Astrocyte of the spinal cord (primary cell): ENCODE results near the gene NOTCH4.

Experiments used
- DNase-seq: peaks from one replicate; pipeline ENCODE4 v3.0.0; 2011; ENCODE audit warnings: low read depth, low spot score
- H3K4me3 ChIP-seq: 2 replicates; pipeline ENCODE4 v1.5.1; 2011; ENCODE audit warnings: low read depth, mild to moderate bottlenecking, low read length, moderate library complexity
- in situ Hi-C: cut with HindIII; loops from 2 replicates; pipeline ENCODE4 v1.10.0; 2017; ENCODE audit warnings: low sequenced_read_pairs
- TF ChIP-seq, protein P1 (sequence below): IDR thresholded peaks from 2 replicates; pipeline ENCODE4 v1.5.1; 2012; ENCODE audit warnings: low read depth, mild to moderate bottlenecking, low read length, inconsistent platforms

Gene NOTCH4

DNA sequence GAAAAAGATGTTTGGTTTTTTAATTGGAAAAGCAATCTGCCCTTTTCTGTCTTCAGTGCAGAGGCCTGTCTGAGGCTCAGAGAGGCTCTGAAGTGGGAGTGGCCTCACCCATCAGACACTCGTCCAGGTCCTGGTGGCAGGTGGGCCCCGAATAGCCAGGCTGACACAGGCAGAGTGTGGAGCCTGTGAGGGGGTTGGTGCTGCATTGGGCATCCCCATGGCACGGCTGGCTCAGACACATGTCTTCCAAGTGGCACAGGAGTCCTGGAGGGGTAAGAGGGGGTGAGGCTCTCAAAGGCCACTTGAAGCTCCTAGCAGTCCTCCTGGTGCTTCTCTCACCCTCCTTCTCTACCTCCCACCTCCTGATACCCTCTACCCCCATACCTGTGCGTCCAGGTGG, 3.8 kb downstream of the NOTCH4 start:
- in situ Hi-C loops = no loop called here
- no peak for DNase-seq
- TF ChIP-seq, protein P1, sequence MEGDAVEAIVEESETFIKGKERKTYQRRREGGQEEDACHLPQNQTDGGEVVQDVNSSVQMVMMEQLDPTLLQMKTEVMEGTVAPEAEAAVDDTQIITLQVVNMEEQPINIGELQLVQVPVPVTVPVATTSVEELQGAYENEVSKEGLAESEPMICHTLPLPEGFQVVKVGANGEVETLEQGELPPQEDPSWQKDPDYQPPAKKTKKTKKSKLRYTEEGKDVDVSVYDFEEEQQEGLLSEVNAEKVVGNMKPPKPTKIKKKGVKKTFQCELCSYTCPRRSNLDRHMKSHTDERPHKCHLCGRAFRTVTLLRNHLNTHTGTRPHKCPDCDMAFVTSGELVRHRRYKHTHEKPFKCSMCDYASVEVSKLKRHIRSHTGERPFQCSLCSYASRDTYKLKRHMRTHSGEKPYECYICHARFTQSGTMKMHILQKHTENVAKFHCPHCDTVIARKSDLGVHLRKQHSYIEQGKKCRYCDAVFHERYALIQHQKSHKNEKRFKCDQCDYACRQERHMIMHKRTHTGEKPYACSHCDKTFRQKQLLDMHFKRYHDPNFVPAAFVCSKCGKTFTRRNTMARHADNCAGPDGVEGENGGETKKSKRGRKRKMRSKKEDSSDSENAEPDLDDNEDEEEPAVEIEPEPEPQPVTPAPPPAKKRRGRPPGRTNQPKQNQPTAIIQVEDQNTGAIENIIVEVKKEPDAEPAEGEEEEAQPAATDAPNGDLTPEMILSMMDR = no peak
- no peak overlapping the region for H3K4me3 ChIP-seq

DNA sequence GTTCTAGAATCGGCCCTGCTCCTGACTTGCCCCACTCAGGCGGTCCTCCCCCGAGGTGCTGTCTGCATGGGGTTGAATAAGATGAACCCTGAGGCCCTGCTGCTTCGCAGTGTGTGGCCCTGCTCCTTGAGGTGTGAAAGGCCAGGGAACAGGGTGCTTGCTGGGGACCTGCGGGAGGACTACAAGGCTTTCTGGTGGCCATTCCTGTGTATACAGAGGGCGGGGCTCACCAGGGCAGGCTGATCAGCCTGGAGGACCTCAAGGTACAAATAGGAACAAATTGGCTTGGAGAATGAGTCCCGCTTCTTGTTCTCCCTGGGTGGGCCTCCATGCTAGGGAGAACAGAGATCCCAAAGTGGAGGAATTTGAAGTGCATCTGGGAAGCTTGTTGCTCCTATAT, 5.7 kb downstream of the NOTCH4 start:
- in situ Hi-C loops = no loop called here
- no peak overlapping the region for H3K4me3 ChIP-seq
- no peak for DNase-seq
- TF ChIP-seq, protein P1 = no peak

- no peak for DNase-seq
- TF ChIP-seq, protein P1 = no peak
- in situ Hi-C loops = no loop called here
- H3K4me3 ChIP-seq = no peak overlapping the region
Measured at GRCh38 chr6:32216998-32217397, 6.9 kb downstream of the NOTCH4 start.

DNA sequence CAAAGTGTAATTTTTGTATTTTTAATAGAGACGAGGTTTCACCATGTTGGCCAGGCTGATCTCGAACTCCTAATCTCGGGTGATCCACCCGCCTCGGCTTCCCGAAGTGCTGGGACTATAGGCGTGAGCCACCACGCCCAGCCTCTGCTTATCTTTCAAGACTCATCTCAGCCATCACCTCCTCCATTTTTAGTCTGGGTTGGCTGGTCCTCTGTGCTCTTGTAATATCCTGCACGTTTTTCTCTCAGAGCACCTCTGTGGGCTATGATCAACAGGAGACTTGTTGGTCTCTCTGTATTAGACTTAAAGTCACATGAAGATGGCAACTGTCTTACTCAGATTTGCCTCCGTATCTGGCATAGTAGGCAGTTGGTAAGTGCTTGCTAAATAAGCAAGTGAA, 7.6 kb downstream of the NOTCH4 start:
- in situ Hi-C loops = no loop called here
- no peak overlapping the region for H3K4me3 ChIP-seq
- DNase-seq = no peak
- TF ChIP-seq, protein P1 = no peak

DNA sequence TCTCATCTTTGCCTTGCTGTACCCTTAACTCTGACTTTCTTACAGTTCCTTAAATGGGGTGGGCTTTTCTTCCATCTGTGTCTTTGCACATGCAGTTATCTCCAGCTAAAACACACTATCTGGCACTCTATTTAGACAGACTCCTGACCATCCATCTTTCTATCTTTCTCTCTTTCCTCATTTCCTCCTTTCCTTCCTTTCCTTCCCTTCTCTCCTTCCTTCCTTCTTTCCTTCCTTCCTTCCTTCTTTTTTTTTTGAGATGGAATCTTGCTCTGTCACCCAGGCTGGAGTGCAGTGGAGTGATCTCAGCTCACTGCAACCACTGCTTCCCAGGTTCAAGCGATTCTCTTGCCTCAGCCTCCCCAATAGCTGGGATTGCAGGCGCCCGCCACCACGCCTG, 8.2 kb downstream of the NOTCH4 start:
- in situ Hi-C loops = no loop called here
- TF ChIP-seq, protein P1 = no peak
- H3K4me3 ChIP-seq = no peak overlapping the region

GRCh38 chr6:32214126-32214525, 9.7 kb downstream of the NOTCH4 start:
- in situ Hi-C loops = no loop called here
- no peak for DNase-seq
- no peak overlapping the region for H3K4me3 ChIP-seq
- TF ChIP-seq, protein P1 = no peak

More for the DNA sequence above, 8.2 kb downstream of the NOTCH4 start:
- DNase-seq = no peak

DNA sequence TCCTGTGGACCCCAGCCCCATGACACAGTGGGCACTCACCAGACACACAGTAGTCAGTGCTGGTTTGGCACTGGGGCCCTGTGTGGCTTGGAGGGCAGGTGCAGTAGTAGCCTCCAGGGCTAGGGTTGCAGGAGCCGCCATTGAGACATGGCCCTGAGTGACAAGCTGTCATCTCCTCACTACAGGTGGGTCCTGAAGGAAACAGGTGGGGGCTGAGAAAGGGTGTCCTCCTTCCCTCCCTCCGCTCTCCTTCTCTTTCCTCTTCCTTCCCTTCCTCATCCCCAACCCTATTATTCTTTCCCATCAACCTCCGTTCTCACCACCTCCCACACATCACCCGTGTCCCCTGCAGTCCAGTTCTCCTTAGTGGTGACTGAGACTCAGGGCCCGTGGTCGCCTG, 10.2 kb downstream of the NOTCH4 start:
- TF ChIP-seq, protein P1 = no peak
- in situ Hi-C loops = no loop called here
- no peak overlapping the region for H3K4me3 ChIP-seq
- DNase-seq = no peak
